PC-9 (cell line): Measurements from ENCODE around the gene IL15. TPM values are rescaled to one million over a fixed set of nuclear protein-coding genes. Genes with fewer than 3 reads are reported as not detected.

ENCODE experiments used
- BruUV-seq: library from RNA; stranded (reverse); fragments of 400-500 nt; replicated peaks from 2 replicates; lab custom pipeline; 2021; lab: Mats Ljungman, UMichigan
- CTCF ChIA-PET: fragments of 300-600 bp; sonication (Branson Sonifier 250); formaldehyde crosslinking; loops from one replicate; lab custom pipeline; 2022; ENCODE audit warnings: antibody characterized with exemption; lab: Charles Lee
- POLR2A ChIA-PET: fragments of 300-600 bp; sonication (Branson Sonifier 250); formaldehyde crosslinking; loops from one replicate; lab custom pipeline; 2022; ENCODE audit warnings: antibody characterized with exemption; ENCODE audit not compliant: unreplicated experiment; lab: Charles Lee
- DNase-seq, 2 experiments: peaks; one replicate each; pipeline versions ENCODE4 v3.0.0 to v3.0.0-alpha.2; 2015 to 2022; ENCODE audit warnings: mixed read lengths in 1 of 2
- H2AFZ ChIP-seq: fragments of 200-600 bp; sonication (generic); 2 replicates; pipeline ENCODE4 v1.8.1; 2017; ENCODE audit warnings: antibody characterized with exemption
- H3F3A ChIP-seq: fragments of 200-600 bp; sonication (generic); 2 replicates; pipeline ENCODE4 v1.8.1; 2017; ENCODE audit warnings: antibody characterized with exemption, mild to moderate bottlenecking, low read depth; ENCODE audit not compliant: insufficient read depth
- H3K27ac ChIP-seq: fragments of 200-600 bp; sonication (generic); 2 replicates; pipeline ENCODE4 v1.6.1; 2016; ENCODE audit warnings: mixed run types
- H3K27me3 ChIP-seq: fragments of 200-600 bp; sonication (generic); 2 replicates; pipeline ENCODE4 v1.6.1; 2016; ENCODE audit warnings: low read depth, mixed run types; ENCODE audit not compliant: insufficient read depth
- H3K36me3 ChIP-seq: fragments of 200-600 bp; sonication (generic); 2 replicates; pipeline ENCODE4 v1.6.1; 2016; ENCODE audit warnings: low read depth, mixed run types
- H3K4me1 ChIP-seq: fragments of 200-600 bp; sonication (generic); replicated peaks from 2 replicates; pipeline ENCODE4 v1.6.1; 2016; ENCODE audit warnings: mixed run types; ENCODE audit not compliant: insufficient read depth
- H3K4me2 ChIP-seq: fragments of 200-600 bp; sonication (generic); 2 replicates; pipeline ENCODE4 v1.6.1; 2017; ENCODE audit warnings: mixed run types
- H3K4me3 ChIP-seq: fragments of 200-600 bp; sonication (generic); 2 replicates; pipeline ENCODE4 v1.6.1; 2016; ENCODE audit warnings: mixed run types
- H3K79me2 ChIP-seq: fragments of 200-600 bp; sonication (generic); 2 replicates; pipeline ENCODE4 v1.6.1; 2017; ENCODE audit warnings: low read depth, mixed run types
- H3K9me2 ChIP-seq: fragments of 200-600 bp; sonication (generic); 2 replicates; pipeline ENCODE4 v1.8.1; 2017; ENCODE audit warnings: mild to moderate bottlenecking; ENCODE audit not compliant: insufficient read depth
- H3K9me3 ChIP-seq: fragments of 200-600 bp; sonication (generic); 2 replicates; pipeline ENCODE4 v1.8.1; 2016; ENCODE audit warnings: low read depth; ENCODE audit not compliant: insufficient read depth
- H4K20me1 ChIP-seq: fragments of 200-600 bp; sonication (generic); 2 replicates; pipeline ENCODE4 v1.8.1; 2017; ENCODE audit not compliant: insufficient read depth
- CTCF ChIP-seq: fragments of 200-600 bp; sonication (generic); conservative IDR thresholded peaks from 2 replicates; pipeline ENCODE4 v1.6.1; 2017; ENCODE audit warnings: mixed run types, antibody characterized with exemption, mild to moderate bottlenecking, moderate library complexity
- EZH2 ChIP-seq: fragments of 200-600 bp; sonication (generic); IDR thresholded peaks from 2 replicates; pipeline ENCODE4 v1.8.0; 2017; ENCODE audit warnings: antibody characterized with exemption, low read depth
- intact Hi-C: fragments of 100-400 bp; cut with micrococcal nuclease; formaldehyde crosslinking; loops from one replicate; pipeline ENCODE4 v1.10.0; 2022; ENCODE audit not compliant: unreplicated experiment
- total RNA-seq: library from RNA; stranded (reverse); gene quantifications from 2 replicates; pipeline ENCODE4 v1.2.3, GENCODE V29; 2021

Gene IL15
- total RNA-seq, 1 experiment from 2014 or later, result 4.2 TPM

GRCh38 chr4:141625023-141625422, 11.4 kb upstream of the IL15 start:
- H3K4me2 ChIP-seq, result no peak overlapping the region
- no peaks in the 10 kb centered on the region for H3K36me3 ChIP-seq
- POLR2A ChIA-PET, result no interaction called here
- no peak overlapping the region for H3K27ac ChIP-seq
- H3K9me3 ChIP-seq, result no peaks in the 10 kb centered on the region
- intact Hi-C loops, result no loop called here
- H3K4me1 ChIP-seq, result no peaks in the 10 kb centered on the region
- no TSS peak for BruUV-seq
- no peaks in the 10 kb centered on the region for H3K9me2 ChIP-seq
- no peaks in the 10 kb centered on the region for H3F3A ChIP-seq
- TF ChIP-seq EZH2 (no peak), CTCF (no peak)
- H2AFZ ChIP-seq, result no peak overlapping the region
- H4K20me1 ChIP-seq, result no peaks in the 10 kb centered on the region
- CTCF ChIA-PET, result no interaction called here
- H3K79me2 ChIP-seq, result no peaks in the 10 kb centered on the region
- H3K4me3 ChIP-seq, result no peak overlapping the region
- no peaks in the 10 kb centered on the region for H3K27me3 ChIP-seq
- DNase-seq, result no peak

GRCh38 chr4:141630854-141631253, 5.5 kb upstream of the IL15 start:
- H3K4me2 ChIP-seq, result no peak overlapping the region
- H2AFZ ChIP-seq, result no peak overlapping the region
- H3K9me3 ChIP-seq, result no peaks in the 10 kb centered on the region
- H3K27me3 ChIP-seq, result no peaks in the 10 kb centered on the region
- no peak for TF ChIP-seq CTCF
- TF ChIP-seq EZH2, result no peak
- 0 out of 2 replicates have a peak, but pooled peaks cover 3% of the 10 kb centered on the region for H3F3A ChIP-seq
- H3K4me3 ChIP-seq, result no peak overlapping the region
- POLR2A ChIA-PET, result no interaction called here
- no peak for DNase-seq
- CTCF ChIA-PET, result no interaction called here
- no peaks in the 10 kb centered on the region for H3K36me3 ChIP-seq
- no TSS peak for BruUV-seq
- no peaks in the 10 kb centered on the region for H3K9me2 ChIP-seq
- no peaks in the 10 kb centered on the region for H3K4me1 ChIP-seq
- intact Hi-C loops, result no loop called here
- H3K27ac ChIP-seq, result no peak overlapping the region
- H4K20me1 ChIP-seq, result no peaks in the 10 kb centered on the region
- H3K79me2 ChIP-seq, result no peaks in the 10 kb centered on the region

GRCh38 chr4:141635736-141636081, 674 bp upstream of the IL15 start:
- H3K27ac ChIP-seq, result no peak overlapping the region
- ChIA-PET CTCF (no interaction called here), POLR2A (no interaction called here)
- peaks cover 16% of the 10 kb centered on the region for H3K4me1 ChIP-seq
- no peaks in the 10 kb centered on the region for H3K9me2 ChIP-seq
- no peaks in the 10 kb centered on the region for H3K27me3 ChIP-seq
- peak in 1 of 2 experiments; percentile 33 for DNase-seq
- no TSS peak for BruUV-seq
- no peaks in the 10 kb centered on the region for H4K20me1 ChIP-seq
- no peaks in the 10 kb centered on the region for H3K9me3 ChIP-seq
- peak overlapping the region; percentile 80 for H3K4me3 ChIP-seq
- peak overlapping the region; percentile 91 for H2AFZ ChIP-seq
- intact Hi-C loops, result loop anchor here (5.0 kb wide), 1 partner anchor 258 kb away; no protein-coding TSS in a partner anchor
- TF ChIP-seq CTCF, result no peak
- TF ChIP-seq EZH2, result no peak
- peaks cover 9% of the 10 kb centered on the region; the same call in 1 of the 2 replicates for H3K79me2 ChIP-seq
- H3K4me2 ChIP-seq, result peak overlapping the region; percentile 79
- H3K36me3 ChIP-seq, result no peaks in the 10 kb centered on the region
- H3F3A ChIP-seq, result peaks cover 5% of the 10 kb centered on the region; the same call in 1 of the 2 replicates
